Measurements from ENCODE around the gene CLOCK.

- TF ChIP-seq, protein P1, sequence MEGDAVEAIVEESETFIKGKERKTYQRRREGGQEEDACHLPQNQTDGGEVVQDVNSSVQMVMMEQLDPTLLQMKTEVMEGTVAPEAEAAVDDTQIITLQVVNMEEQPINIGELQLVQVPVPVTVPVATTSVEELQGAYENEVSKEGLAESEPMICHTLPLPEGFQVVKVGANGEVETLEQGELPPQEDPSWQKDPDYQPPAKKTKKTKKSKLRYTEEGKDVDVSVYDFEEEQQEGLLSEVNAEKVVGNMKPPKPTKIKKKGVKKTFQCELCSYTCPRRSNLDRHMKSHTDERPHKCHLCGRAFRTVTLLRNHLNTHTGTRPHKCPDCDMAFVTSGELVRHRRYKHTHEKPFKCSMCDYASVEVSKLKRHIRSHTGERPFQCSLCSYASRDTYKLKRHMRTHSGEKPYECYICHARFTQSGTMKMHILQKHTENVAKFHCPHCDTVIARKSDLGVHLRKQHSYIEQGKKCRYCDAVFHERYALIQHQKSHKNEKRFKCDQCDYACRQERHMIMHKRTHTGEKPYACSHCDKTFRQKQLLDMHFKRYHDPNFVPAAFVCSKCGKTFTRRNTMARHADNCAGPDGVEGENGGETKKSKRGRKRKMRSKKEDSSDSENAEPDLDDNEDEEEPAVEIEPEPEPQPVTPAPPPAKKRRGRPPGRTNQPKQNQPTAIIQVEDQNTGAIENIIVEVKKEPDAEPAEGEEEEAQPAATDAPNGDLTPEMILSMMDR (IDR thresholded peaks at IDR 0.05): peak; percentile 48
- no peak for TF ChIP-seq ZFX (IDR thresholded peaks at IDR 0.05; ENCODE audit: borderline replicate concordance)
Measured at GRCh38 chr4:55554453-55555030, 7.8 kb upstream of the CLOCK start.

Measured in 22Rv1 (cell line).